ENCODE results near the gene DPH6.

- TF ChIP-seq CTCF (IDR thresholded peaks at IDR 0.05) (no peak), POLR2A (IDR thresholded peaks at IDR 0.05) (no peak), POLR2AphosphoS5 (IDR thresholded peaks at IDR 0.05) (no peak), EP300 (IDR thresholded peaks at IDR 0.05) (no peak)
These were observed 12.5 kb downstream of the DPH6 start for GRCh38 chr15:35533130-35534110.

All from suprapubic skin (tissue), 4 donors.